ELF-1 (cell line): ENCODE measurements around the gene CPT1A.

ENCODE experiments used
- DNase-seq: peaks from one replicate; pipeline ENCODE4 v3.0.0-alpha.2; 2016; ENCODE audit warnings: low read depth, low spot score

The CPT1A gene

DNA sequence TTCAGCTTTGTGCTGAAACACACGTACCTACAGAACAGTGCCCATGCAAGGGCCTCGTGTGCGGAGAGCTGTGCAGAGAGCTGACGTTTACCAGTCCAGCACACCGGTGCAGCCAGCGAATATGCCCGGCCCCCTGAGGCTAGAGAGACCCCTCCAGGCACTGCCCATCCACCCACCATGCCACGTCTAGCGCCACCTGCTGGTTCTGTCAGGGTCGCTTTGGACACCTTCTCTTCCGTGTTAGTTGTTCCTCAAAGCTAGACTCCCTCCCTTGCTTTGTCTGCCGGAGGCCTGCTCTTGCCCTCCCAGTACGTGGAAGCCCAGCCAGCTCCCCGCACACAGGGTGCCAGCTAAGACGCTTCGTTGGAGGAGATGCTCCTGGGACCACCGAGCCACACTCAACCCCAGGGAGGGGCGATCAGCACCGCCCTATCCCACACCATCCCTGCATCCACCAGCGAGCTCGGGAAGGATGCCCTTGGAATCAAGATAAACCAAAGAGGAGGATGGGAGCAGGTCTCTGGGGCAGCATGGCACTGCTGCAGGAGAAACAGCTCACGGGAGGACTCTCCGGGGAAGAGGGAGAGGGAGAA lies 43.4 kb downstream of the CPT1A start:
- peak; percentile 82 for DNase-seq

DNA sequence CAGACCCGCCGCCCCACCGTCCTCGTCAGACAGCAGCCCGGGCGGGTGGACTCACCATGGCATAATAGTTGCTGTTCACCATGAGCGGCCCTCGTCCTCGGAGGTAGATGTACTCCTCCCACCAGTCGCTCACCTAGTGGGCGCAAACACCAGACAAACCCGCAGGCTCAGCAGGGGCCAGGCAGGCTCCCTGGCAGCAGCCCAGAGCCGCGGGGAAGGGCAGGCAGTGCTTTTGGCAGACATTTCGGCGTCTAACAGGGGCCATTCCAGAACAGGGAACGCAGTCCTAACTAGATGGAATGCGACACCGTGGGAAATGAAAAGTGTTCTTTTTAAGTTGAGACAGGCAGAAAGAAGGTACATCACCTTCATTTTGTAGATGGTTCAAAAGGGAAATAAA lies 44.9 kb downstream of the CPT1A start:
- DNase-seq = peak; percentile 18

DNA sequence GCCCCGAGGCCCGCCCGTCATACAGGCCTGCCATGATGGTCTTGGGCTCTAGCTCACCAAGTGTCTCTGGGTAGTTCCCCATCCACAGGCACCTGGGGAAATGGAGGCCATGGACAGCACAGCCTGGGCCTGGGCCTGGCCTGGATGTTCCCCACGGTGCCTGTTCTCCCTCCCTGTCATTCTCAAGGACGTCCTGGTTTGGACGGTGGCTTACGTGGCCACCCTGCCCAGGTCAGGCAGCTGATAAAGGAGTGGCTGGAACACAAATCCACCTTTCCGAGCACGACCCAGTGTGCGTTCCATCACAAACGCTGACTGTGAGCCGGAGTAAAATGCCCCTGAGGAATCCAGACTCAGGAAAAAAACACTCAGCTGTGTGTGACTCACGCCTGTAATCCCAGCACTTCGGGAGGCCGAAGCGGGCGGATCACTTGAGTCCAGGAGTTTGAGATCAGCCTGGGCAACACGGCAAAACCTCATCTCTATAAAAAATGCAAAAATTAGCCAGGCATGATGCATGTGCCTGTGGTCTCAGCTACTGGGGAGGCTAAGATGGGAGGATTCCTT lies 49.2 kb downstream of the CPT1A start:
- DNase-seq = peak; percentile 25

DNA sequence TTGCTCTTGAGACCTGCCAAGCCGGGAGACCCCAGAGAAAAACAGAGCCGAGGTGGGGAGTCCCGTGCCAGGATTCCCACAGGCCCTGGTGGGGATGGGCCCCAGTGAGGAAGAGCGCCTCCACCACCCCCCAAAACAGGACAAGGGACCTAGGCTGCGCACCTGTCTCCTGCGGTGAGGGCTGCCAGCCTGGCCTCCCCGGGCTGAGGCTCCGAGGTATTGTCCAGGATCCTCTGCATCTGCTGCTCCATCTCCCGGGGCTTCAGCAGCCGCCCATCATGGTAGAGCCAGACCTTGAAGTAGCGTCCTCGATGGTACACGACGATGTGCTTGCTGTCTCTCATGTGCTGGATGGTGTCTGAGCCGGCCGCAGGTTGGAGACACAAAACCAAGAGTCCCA lies 57.1 kb downstream of the CPT1A start:
- no peak for DNase-seq

DNA sequence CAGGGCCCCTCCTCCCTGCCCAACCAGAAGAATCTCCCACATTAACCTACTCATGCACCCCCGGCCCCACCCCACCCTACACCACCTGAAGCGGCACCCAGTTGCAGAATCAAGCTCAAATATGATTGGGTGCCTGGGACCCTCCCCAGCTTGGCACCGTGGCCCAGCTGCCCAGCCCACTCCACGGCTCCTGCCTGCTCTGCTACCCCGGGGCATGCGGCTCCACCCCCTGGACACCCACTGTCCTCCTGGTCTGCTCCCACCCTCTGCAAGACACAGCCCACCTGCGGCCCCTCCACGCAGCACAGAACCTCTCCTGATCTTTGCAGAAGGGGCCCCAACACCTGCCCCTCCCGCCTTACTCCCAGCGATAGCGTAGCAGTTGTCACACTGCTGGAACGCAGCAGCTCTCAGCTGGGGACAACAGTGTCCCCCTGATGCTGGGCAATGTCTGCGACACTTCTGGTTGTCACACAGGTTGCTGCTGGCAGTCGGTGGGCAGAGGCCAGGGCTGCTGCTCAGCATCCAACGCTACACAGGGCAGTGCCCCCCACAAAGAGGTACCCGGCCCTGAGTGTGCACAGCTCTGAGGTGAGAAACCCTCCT lies 58.4 kb downstream of the CPT1A start:
- no peak for DNase-seq

DNA sequence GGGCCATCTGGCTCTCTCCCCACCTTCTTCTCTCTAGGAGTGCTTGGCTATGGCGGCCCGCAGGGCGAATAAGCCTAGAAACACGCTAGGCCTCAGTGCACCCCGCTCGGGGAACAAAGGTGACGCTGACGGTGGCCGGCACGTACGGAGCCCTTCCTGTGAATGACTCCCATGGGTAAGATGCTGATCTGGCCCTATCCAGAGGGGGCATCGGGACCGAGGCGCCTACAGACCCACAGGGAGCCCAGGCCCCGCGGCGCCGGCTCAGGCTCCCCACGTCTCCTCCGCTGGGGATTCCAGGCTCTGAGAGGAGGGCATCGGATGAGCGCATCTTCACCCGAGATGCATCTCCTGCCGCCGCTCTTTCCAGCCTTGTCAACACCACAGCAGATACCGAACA lies 59.0 kb downstream of the CPT1A start:
- no peak for DNase-seq

DNA sequence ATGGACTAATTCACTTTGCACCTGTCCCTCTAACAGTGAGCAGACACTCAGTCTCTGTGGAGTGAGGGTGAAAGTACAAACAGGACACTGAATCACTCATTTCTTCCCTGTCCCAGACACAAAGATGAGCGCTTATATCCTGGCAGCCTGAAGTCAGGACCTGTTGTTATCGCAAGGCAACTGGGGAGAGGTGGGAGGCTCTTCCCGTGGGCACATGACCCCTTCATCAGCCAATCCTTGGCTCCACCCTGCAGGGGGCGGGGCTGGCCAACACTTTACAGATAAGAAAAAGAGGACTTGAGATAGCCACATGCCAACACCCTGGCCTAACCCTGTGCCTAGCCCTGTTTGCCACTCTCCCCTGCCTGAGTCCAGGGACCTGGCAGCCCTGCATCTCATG lies 60.9 kb downstream of the CPT1A start:
- peak; percentile 85 for DNase-seq

DNA sequence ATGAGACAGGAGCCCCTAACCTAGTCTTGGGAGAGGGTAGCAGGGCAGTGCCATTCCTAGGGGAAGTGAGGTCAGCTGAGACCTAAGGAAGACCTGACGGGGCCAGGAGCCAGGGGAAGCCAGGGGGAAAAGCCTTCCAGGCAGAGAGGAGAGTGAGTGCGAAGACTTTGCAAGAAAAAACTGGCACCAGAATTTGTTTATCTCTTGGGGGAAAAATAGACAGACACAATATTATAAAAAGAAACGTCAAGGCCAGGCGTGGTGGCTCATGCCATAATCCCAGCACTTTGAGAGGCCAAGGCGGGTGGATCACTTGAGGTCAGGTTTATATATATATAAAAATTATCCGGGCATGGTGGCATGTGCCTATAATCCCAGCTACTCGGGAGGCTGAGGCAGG lies 63.5 kb downstream of the CPT1A start:
- no peak for DNase-seq

DNA sequence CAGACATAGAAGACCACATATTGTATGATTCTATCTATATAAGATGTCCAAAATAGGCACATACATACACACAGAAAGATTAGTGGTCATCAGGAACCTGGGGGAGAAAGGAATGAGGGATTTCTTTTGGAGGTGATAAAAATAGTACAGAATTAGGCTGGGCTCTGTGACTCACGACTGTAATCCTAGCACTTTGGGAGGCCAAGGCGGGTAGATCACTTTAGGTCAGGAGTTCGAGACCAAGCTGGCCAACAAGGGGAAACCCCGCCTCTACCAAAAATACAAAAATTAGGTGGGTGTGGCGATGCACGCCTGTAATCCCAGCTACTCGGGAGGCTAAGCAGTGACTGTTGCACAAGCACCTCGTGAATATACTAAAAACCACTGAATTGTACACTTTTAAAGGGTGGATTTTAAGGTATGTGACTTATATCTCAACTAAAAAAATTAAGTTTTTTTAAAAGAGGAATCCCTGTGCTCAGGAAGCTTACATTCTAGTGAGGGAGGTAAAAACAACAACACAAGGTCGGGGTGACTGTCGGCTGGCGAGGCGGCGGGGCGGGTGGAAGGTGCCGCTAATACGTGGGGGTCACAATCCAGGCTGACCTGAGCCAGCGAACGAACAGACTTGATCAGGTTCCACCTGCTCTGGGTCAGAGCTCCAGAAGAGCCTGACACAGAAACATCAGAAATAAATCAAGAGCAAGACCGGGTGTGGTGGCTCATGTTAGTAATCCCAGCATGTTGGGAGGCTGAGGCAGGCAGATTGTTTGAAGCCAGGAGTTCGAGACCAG lies 65.1 kb downstream of the CPT1A start:
- no peak for DNase-seq

DNA sequence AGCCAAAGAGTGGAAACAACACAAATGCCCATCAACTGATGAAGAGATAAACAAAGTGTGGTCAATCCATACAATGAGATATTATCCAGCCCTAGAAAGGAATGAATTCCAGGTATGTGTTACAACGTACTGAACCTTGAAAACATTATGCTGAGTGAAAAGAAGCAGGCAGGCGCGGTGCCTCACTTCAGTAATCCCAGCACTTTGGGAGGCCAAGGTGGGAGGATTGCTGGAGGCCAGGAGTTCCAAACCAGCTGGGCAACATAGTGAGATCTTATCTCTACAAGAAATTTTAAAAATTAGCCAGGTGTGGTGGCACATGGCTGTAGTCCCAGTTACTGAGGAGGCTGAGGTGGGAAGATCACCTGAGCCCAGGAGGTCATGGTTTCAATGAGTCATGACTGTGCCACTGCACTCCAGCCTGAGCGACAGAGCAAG lies 65.7 kb downstream of the CPT1A start:
- peak; percentile 29 for DNase-seq

DNA sequence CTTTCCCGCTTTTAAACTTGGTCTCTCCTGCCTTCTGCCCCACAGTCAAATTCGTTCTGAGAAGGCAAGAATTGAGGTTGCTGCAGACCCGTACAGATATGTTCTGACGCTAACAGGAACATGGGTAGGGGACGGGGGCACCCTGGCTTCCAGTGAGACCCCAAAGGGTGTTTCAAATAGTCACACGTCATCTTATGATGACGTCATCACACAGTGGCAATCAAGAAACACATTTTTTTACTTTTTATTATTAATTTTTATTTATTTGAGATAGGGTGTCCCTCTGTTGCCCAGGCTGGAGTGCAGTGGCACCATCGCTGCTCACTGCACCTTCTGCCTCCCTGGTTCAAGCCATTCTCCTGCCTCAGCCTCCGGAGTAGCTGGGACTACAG lies 67.5 kb downstream of the CPT1A start:
- no peak for DNase-seq

DNA sequence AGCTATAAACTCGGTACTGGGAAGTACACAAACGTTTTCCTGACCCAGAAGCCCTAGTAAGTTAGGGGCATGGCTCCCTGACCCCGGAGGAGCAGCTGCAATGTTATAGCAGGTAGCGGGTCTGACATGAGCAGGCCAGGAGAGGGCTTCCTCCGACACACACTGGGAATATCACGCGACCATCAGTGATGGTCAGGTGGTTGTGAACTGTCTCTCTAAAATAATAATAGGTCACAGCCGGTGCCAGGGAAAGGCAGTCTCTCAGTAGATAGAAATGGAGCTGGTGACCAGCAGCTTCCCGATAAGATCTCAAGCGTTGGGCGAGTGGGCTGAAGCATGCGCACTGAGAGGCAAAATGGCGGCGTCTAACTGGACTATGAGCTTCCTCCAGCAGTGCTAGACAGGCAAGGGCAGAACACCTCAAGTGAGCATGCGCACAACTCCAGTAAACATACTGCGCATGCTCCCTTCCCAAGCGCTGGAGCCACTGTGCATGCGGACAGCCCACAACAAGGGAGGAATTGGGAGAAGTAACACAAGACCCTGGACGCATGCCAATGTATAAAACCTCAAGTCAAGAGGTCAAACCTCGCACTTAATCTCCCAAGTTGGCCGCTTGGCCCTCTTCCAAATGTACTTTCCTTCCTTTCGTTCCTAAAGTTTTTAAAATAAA lies 68.1 kb downstream of the CPT1A start:
- DNase-seq = no peak

DNA sequence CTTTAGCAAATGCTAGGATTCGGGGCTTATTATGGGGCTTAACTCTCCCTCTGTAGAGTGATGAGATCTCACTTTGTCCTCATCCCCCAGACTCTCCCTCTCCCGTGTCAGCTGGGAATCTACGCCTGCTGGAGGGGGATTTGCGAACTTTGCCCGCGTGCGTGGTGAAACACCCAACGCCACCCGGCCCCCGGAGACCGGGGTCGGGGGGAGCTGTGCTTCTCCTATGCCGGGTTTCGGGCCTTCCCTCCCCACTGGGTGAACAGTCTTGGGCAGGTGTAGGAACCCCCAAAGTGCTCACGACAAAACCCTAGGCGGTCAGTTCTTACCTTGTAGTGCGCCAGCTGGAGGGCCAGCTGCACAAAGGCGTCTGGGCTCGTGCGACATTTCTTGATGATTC lies 68.8 kb downstream of the CPT1A start:
- no peak for DNase-seq

DNA sequence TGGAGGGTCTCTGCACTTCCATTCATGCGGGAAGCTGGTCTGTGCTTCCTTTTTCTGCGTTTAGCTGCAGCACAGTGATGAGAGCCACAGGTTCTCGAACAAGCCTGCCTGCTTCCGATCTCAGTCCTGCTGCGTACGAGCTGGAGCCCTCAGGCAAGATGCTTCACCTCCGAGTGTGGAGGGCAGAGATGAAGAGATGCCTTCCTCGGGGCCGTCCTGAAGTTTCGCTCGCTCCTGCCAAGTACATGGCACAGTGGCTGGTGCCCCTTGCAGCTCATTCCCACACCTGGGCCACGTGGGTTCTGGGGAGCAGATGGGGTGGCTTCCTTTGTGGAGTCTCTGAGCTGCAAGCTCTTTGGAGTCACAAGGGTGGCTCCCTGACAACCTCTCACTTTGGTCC lies 70.9 kb downstream of the CPT1A start:
- DNase-seq = no peak

DNA sequence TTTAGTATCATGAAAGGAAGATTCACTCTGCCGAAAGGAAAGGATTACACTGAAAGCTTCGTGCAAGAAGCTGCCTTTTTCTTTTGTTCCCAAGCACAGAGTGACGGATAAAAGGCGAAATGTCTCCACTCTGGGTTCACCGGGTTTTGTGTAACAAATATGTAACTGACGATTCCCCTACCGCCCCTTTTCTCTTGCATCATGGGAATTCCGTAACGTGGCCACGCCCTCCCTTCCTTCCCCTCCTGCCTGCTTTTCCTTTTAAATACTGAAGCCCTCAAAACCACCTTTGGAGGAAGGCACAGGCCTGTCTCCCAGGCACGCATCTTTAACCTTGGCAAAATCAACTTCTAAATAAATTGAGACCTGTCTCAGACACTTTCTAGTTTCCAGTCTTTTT lies 74.0 kb downstream of the CPT1A start:
- DNase-seq = no peak

DNA sequence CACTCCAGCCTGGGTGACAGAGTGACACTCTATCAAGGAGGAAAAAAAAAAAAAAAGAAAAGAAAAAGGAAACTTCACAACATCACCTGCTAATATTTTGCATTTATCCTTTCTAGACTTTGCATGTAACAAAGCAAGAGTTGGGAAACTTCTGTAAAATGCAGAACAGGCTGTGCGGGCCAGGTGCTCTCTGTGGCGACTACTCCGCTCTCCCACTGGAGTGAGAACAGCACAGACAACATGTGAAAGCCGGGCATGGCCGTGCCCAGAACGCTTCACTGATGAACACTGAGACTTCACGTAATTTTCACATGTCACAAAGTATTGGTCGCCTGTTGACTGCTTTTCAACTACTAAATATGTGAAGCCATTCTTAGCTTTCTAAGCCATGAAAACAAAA lies 74.9 kb downstream of the CPT1A start:
- DNase-seq = no peak

DNA sequence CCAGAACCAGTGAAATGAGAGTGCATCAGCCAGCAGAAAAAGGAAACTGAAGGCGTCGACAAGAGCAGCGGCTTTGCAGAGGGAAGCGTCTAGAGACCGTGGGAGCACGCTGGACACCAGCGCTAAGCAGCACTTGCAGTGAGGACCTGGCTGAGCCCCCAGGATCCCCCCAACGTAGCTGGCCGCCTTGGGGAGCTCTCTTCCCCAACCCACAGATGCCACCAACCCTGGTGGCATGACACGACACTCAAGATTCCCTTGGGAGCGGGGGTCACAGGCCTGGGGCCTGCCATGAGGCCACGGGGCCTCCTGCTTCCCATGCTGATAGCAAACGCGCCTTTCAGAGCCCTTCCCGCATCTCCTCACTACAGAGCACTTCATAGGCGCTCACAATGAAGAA lies 77.0 kb downstream of the CPT1A start:
- DNase-seq = no peak

DNA sequence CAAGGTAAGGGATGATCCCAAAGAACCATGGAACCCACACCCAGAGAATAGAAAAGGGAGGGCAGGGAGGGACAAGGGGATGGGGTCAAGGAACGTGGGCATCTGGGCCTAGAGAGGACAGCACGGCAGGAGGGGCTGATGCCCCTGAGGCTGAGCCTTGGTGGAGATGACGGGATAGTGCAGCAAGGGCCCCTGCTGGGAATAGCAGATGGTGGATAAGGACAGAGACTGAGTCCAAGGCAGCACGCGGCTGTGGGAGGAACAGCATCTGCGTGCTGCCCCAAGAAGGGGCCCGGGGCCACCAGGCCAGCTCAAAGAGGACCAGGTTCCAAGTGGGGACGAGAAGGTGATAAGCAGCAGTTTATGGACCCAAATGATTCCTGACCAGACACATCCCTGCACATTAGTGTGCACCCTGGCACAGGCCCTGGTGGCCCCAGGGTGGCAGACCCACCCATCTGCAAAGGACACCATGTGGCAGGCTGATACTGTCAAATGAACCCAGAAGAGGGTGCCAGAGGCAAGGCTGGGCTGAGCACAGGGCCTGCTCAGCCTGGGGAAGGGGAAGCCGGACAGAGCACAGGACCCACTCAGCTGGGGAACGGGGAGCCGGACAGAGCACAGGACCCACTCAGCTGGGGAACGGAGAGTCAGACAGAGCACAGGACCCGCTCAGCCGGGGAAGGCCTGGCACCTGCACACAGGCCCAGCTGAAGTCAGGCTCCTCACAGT lies 77.6 kb downstream of the CPT1A start:
- DNase-seq = peak; percentile 41

DNA sequence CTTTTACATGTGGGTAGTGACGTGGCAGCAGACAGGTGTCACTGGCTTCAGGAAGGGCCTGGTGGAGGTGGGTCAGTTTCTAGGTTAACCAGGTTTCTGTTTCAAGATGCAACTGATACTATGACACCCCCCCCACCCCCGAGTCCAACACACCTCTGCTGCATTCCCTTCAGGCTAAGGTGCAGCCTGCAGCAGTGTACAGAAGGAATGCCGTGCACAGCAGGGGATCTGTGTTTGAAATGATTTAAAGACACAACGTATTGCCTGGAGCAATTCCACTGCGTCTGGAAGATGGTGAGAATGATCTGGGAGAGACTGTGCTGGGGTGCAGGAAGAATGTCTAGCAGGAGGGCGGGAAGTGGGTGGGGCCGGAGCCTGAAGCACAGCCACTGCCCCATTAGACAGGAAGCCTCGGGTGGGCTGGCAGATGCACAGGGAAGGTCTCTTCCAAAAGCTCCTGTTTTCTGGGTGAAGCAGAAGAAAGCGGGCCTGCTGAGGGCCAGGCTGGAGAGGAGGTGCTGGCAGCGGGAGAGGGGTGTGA lies 78.5 kb downstream of the CPT1A start:
- DNase-seq = peak; percentile 92

DNA sequence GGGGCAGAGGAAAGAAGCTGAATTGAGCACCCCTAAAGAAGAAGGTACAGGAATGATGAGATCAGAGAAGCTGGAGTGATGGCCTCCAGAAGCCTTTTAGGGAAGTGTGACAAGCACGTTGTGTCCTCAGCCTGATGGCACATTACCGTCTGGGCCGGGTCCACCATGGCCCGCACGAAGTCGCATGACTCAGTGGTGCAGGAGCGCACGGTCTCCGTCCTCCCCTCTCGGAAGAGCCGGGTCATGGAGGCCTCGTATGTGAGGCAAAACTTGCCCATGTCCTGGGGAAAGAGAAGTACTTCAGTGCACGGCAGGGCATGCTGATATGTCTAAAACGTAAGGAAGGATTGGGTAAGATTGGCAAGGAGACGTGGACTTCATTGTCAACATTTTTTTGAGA lies 79.2 kb downstream of the CPT1A start:
- no peak for DNase-seq

DNA sequence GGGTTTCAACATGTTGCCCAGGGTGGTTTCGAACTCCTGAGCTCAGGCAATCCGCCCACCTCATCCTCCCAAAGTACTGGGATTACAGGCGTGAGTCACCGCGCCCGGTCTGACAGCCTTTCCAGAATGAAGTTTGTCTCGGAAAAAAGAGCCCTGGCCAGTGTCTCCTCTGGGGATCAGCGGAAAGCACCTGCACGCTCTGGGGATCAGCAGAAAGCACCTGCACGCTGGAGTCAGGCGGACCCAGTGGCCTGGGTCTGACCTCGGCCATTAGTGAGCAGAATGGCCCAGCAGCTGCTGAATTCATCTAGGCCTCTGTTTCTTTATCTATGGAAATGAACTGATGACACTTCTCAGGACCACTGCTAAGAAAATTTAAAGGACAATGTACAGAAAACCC lies 79.9 kb downstream of the CPT1A start:
- DNase-seq = no peak
